Mucosa of descending colon (tissue), 3 donors: ENCODE results near the gene DPYSL4. TPM values are rescaled to one million over a fixed set of nuclear protein-coding genes. Genes with fewer than 3 reads are reported as not detected.

Source experiments
- ATAC-seq: fragments of 200-7000 bp; cut with Tn5 transposase; one replicate; pipeline ENCODE4 v1.9.1; 2020; ENCODE audit warnings: mild to moderate bottlenecking, moderate library complexity
- DNase-seq, 3 donors: peaks; one replicate each; pipeline ENCODE4 v3.0.0-alpha.2; 2020
- H3K36me3 ChIP-seq: fragments of 200-600 bp; one replicate; pipeline ENCODE4 v1.8.0; 2021; ENCODE audit warnings: low read depth, mild to moderate bottlenecking
- H3K4me1 ChIP-seq: fragments of 200-600 bp; one replicate; pipeline ENCODE4 v1.8.0; 2021; ENCODE audit warnings: low read depth, mild to moderate bottlenecking
- H3K4me3 ChIP-seq: fragments of 200-600 bp; one replicate; pipeline ENCODE4 v1.8.0; 2021; ENCODE audit warnings: mild to moderate bottlenecking
- H3K9me3 ChIP-seq: fragments of 200-600 bp; one replicate; pipeline ENCODE4 v1.8.0; 2021; ENCODE audit warnings: mild to moderate bottlenecking
- intact Hi-C, 2 donors: fragments of 100-400 bp; cut with DNase I in 1 of 2; cut with micrococcal nuclease in 1 of 2; formaldehyde crosslinking; loops; one replicate each; pipeline versions ENCODE4 v1.11.0 to v1.11.1; 2022; cut with DNase I, micrococcal nuclease
- total RNA-seq, 3 donors: library from RNA; stranded (reverse); fragmentation: NEBNext Ultra II Directional in 2 of 3; extraction: Animal tissue kit (Norgen Biotek cat#: 25700) in 2 of 3; gene quantifications; one replicate each; pipeline versions ENCODE4 v1.2.1 to v1.2.4, GENCODE V29; 2021 to 2023
- TF ChIP-seq, protein P1 (sequence below): fragments of 200-600 bp; IDR thresholded peaks from one replicate; pipeline ENCODE4 v1.8.0; 2022; ENCODE audit warnings: antibody characterized with exemption, mild to moderate bottlenecking
- donor health status: DM: no; HTN: no; CAD: no; lungs with moderate emphysema.
- donor health status: DM: no; HTN: no; CAD: no.
- donor health status: DM: no; HTN: yes; CAD: no.

The DPYSL4 gene
- total RNA-seq, 3 donors from 2014 or later: 0.46 to 1.3 (median 0.55) TPM

DNA sequence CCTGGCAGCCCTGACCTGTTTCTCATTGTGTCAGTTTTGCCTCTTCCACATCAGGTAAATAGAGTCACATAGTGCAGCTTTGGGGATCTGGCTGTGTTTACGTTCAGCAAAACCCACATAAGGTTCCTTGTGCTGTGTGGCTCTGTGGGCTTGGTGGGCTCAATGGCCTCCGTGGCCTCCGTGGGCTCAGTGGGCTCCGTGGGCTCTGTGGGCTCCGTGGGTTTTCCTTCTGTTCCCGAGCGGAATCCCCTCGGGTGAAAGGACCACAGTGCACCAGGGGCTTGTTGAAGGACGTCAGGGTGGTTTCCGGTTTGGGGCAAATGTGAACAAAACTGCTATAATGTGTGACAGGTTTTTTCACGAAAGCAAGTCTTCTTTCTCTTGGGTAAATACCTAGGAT is 12.5 kb upstream of the DPYSL4 start:
- ATAC-seq: no peak
- Histone ChIP-seq H3K36me3 (no peaks in the 10 kb centered on the region), H3K4me1 (no peaks in the 10 kb centered on the region), H3K4me3 (no peak overlapping the region), H3K9me3 (no peaks in the 10 kb centered on the region)
- no peak for DNase-seq
- TF ChIP-seq, protein P1, sequence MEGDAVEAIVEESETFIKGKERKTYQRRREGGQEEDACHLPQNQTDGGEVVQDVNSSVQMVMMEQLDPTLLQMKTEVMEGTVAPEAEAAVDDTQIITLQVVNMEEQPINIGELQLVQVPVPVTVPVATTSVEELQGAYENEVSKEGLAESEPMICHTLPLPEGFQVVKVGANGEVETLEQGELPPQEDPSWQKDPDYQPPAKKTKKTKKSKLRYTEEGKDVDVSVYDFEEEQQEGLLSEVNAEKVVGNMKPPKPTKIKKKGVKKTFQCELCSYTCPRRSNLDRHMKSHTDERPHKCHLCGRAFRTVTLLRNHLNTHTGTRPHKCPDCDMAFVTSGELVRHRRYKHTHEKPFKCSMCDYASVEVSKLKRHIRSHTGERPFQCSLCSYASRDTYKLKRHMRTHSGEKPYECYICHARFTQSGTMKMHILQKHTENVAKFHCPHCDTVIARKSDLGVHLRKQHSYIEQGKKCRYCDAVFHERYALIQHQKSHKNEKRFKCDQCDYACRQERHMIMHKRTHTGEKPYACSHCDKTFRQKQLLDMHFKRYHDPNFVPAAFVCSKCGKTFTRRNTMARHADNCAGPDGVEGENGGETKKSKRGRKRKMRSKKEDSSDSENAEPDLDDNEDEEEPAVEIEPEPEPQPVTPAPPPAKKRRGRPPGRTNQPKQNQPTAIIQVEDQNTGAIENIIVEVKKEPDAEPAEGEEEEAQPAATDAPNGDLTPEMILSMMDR: no peak
- intact Hi-C loops: no loop called here

DNA sequence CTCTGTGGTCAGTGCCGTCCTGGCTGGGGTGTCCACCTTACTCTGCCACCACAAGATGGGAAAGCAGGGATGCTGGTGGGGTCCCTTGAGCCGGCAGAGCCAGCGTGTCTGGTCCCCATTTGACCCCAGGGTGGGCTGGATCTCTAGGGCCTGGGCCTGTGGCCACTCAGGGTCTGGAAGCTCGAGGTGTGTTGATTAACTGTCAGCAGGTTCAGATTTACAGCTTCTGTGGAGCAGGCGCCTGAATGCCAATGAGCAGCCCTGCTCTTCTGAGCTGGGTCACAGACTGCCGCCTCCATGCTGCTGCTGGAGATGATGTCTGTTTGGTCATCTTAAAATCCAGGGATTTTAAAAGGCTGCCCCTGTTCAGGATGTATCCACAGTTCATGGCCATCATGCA is 11.3 kb upstream of the DPYSL4 start:
- DNase-seq (no peak), ATAC-seq (no peak)
- Histone ChIP-seq H3K9me3 (no peaks in the 10 kb centered on the region), H3K4me3 (no peak overlapping the region), H3K4me1 (no peaks in the 10 kb centered on the region), H3K36me3 (no peaks in the 10 kb centered on the region)
- intact Hi-C loops: no loop called here
- TF ChIP-seq, protein P1: no peak

DNA sequence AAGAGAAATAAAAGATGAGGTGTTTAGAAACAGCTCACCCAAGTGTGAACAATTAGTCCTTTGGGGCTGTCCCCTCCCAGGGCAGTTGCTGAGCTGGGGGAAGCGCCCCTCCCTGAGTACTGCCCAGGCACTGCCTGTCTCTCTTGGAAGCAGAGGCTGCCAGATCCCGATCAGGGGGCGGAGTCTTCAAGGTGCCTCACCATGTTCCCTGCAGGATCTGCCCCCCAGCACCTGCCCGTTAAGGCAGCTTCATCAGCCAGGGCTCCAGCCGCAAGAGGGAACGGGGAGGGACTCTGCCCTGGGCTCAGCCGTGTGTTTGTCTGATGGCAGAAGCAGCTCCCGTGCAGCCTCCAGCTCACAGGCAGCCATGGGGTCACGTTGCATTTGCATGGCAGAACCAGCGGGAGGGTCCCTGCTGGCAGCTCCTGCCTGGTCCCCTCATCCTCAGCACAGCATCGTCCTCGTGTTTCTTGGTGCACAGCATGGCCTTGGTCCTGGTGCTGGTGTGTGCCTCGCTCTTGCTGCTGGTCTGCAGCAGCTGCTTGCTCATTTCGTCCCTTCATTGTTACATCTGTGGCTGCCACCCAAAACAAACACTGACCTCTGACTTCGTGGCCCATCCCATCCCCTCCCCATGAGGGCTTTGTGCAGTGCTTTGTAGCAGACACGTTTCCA is 10.7 kb upstream of the DPYSL4 start:
- no peaks in the 10 kb centered on the region for H3K4me1 ChIP-seq
- TF ChIP-seq, protein P1: no peak
- no peaks in the 10 kb centered on the region for H3K9me3 ChIP-seq
- ATAC-seq: no peak
- intact Hi-C loops: no loop called here
- H3K4me3 ChIP-seq: no peak overlapping the region
- DNase-seq: peak in 1 of 3 donors; percentile 28
- no peaks in the 10 kb centered on the region for H3K36me3 ChIP-seq

DNA sequence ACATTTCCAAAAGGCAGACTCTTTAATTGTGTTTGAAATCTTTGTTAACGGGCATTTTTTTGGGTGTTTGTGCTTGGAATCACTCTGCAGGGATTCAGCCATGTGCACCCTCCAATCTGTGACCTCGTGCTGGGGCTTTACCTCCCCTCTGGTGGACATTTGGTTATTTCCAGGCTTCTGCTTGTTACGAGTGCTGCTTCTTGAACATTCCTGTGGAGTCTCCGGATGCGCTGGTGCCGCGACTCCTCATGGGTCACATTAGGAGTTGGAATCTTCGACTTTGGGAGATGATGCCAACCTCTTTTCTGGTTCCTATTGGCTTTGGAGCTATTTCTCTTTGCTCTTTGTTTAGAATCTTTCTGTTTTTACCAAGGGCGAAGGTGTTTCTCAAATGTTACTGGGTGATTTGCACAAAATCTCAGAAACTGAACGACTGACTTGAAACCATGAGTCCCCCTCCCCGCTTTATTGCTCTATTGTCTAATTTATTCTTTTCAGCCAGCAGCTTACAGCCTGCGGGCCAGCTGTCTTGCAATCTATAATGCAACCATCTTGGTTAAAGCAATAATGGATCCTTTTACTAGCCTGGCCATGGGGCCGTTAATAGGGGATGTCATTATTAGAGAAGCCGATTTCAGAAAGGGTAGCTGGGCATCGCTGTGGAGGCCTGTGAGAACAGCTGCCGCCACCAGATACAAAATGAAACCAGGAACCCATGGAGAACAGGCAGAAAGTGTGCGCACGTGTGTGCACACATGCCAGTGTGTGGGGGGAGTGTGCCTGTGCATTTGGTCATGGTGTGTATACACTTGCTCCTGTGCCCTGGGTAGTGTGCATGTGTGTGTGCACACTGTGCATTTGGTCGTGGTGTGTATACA is 9.9 kb upstream of the DPYSL4 start:
- intact Hi-C loops: no loop called here

DNA sequence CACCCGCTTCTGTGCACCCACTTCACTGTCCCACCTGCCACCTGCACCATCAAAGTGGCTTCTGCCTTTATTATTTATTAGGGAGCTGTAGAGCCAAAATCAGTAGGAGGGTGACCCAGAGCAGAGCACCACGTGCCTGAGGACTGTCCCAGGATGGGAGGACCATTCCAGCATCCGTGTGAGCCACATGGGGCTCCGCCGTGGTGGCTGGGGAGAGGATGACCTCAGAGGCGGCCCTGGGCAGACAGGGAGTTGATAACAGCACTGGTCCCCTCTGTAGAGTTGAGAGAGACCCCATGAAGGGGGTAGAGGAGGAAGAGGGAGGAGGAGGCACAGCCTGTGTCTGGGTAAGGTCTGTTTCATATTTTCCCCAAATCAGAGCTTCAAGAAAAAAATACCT is 8.7 kb upstream of the DPYSL4 start:
- DNase-seq (no peak), ATAC-seq (no peak)
- Histone ChIP-seq H3K4me3 (no peak overlapping the region), H3K36me3 (no peaks in the 10 kb centered on the region), H3K9me3 (no peaks in the 10 kb centered on the region), H3K4me1 (no peaks in the 10 kb centered on the region)
- intact Hi-C loops: no loop called here
- TF ChIP-seq, protein P1: no peak

More for the DNA sequence above, 9.9 kb upstream of the DPYSL4 start:
- H3K36me3 ChIP-seq: no peaks in the 10 kb centered on the region
- H3K4me1 ChIP-seq: no peaks in the 10 kb centered on the region
- H3K4me3 ChIP-seq: no peak overlapping the region
- TF ChIP-seq, protein P1: no peak
- H3K9me3 ChIP-seq: no peaks in the 10 kb centered on the region
- no peak for DNase-seq
- no peak for ATAC-seq
